HG02981 (cell line): ENCODE measurements around the gene UBR4.

Experiments used
- ATAC-seq: cut with Tn5 transposase; IDR thresholded peaks from one replicate; pipeline ENCODE4 v1.9.1; 2021; ENCODE audit warnings: mild to moderate bottlenecking, moderate library complexity; ENCODE audit not compliant: unreplicated experiment

Gene UBR4

DNA sequence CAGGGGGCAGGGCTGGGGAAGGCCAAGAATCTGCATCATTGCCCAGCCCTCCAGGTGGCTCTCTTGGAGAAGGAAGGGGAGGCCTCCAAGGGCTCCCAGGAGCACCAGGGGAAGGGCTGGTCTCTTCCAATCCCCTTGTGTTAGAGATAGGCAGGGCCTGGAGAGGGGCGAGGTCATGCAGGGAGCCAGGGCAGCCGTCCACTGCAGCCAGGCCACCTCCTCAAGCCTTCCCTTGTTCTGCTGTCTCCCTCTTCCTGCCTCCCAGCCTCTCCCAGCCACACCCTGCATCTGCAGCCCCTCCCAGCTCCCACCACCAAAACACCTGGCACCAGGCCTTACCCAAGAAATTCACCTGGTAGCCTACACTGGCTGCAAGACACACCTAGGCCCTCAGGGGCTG is 148.3 kb downstream of the UBR4 start:
- ATAC-seq, result no peak

- ATAC-seq, result no peak
Measured at GRCh38 chr1:19061343-19061742, 148.7 kb downstream of the UBR4 start.

GRCh38 chr1:19059773-19060172 is 150.3 kb downstream of the UBR4 start:
- ATAC-seq, result no peak

DNA sequence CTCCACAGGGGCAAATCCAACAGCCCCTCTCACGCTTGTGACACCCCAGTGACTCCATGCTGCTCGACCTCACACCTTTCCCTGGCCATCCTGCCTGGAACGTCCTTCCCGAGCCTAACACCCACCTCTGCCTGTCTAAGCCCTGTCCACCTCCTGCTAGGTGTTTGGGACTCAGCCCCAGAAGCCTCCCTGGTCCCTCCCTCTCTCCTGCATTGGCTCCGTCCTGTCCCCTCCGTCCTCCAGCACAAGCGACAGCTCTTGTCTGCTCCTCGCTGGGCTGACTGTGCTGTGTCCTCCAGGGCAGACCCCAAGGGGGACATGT is 151.6 kb downstream of the UBR4 start:
- no peak for ATAC-seq

- no peak for ATAC-seq
Measured at GRCh38 chr1:19057784-19058475, 152.1 kb downstream of the UBR4 start.

- ATAC-seq, result no peak
Measured at GRCh38 chr1:19057182-19057779, 152.8 kb downstream of the UBR4 start.

- ATAC-seq, result no peak
Measured at GRCh38 chr1:19055701-19056100, 154.4 kb downstream of the UBR4 start.

- ATAC-seq, result no peak
Measured at GRCh38 chr1:19055001-19055400, 155.1 kb downstream of the UBR4 start.

DNA sequence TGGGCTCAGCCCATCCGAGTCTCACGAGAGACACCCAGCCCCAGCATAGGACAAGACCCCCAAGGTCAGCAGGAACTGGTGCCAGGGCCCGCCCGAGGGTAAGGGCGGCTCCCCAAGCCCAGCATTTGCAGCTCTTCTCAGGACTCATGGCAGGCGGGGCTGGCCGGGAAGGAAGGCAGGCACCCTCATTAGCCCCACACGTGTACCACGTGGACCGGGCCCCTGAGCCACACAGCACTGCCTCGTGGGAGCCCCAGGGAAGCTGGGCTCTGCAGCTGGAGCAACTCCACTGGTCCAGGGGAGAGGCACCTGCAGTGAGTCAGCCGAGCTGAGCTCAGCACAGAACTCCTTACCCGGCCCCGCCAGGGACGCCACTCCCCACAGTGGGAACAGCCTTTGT is 155.8 kb downstream of the UBR4 start:
- ATAC-seq, result no peak

GRCh38 chr1:19053486-19053885 is 156.6 kb downstream of the UBR4 start:
- ATAC-seq, result no peak

DNA sequence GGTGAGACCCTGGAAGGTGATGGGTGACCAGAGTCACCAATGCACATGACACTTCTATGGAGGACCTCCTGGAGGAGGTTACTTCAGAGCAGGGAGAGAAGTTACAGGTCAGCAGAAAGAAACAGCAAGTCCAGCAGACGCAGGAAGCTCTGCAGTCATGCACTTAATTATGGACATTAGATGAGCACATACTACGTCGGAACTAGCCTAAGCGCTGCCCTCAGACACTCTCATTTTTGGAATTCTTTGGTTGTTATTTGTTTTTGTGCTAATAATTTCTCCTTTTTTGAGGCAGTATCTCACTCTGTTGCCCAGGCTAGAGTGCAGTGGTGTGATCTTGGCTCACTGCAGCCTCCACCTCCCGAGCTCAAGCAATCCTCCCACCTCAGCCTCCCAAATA is 160.3 kb downstream of the UBR4 start:
- ATAC-seq, result no peak

DNA sequence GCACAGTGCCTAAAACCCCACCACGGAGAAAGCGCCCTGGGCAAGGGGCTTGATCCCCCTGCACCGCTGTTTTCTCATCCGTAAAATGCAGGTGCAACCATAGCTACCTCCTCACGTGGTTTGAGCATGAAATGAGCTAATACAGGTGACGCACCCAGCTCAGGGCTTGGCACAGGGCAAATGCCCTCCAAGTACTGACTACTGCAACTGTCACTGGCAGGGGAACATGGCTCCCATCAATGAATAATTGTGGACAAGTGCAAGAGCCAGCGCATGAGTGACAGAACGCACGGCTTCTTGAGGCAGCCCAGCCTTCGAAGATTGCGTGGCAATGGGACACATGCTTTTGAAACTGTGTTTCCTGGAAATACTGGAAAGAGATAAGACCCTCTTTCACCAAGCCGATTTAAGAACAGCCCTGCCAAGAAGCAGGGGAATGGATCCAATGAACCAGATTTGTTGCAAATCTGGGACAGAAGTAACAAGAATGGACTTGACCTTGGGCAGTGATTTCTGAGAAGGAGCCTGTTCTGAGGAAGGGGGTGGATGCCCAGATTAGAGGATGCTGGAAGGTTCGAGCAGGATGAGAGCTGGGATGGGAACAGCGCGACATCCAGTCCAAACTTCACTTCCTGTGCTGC is 160.8 kb downstream of the UBR4 start:
- ATAC-seq, result no peak

DNA sequence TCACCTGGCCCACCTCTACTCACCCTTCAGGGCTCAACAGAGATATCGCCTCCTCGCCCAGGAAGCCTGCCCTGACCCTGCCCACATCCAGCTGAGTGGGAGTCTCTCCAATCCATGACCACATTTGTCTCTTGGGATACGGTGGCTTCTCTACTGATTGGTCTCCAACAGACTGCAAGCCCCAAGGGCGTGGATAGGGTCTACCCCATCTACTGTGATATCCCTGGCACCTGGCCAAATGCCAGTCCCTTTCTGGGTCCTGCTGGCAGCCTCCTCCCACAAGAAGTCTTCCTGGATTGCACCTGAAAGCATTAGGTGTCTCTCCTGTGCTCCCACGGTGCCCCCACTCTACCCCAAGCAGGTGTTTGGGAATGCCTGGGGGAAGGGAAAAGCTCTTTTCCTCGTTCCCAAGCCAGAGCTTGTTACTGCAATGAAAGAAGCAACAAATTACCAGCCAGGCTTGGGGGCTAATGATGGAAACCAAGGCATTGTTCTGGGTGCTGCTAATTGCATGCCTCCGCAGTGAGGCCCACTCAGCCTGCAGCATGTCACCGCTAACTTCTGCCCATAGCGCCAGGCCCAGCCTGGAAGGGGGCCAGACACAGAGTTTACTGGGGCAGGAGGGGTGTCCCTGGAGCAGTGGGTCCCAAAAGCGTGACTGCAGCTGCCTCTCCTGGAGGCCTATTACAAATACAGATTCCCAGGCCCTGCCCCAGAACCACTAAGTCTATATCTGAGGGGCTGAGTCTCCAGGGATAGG is 162.9 kb downstream of the UBR4 start:
- no peak for ATAC-seq

GRCh38 chr1:19045898-19046880 is 163.9 kb downstream of the UBR4 start:
- ATAC-seq, result no peak

- no peak for ATAC-seq
Measured at GRCh38 chr1:19044975-19045831, 164.9 kb downstream of the UBR4 start.

- ATAC-seq, result no peak
Measured at GRCh38 chr1:19044471-19044870, 165.6 kb downstream of the UBR4 start.

DNA sequence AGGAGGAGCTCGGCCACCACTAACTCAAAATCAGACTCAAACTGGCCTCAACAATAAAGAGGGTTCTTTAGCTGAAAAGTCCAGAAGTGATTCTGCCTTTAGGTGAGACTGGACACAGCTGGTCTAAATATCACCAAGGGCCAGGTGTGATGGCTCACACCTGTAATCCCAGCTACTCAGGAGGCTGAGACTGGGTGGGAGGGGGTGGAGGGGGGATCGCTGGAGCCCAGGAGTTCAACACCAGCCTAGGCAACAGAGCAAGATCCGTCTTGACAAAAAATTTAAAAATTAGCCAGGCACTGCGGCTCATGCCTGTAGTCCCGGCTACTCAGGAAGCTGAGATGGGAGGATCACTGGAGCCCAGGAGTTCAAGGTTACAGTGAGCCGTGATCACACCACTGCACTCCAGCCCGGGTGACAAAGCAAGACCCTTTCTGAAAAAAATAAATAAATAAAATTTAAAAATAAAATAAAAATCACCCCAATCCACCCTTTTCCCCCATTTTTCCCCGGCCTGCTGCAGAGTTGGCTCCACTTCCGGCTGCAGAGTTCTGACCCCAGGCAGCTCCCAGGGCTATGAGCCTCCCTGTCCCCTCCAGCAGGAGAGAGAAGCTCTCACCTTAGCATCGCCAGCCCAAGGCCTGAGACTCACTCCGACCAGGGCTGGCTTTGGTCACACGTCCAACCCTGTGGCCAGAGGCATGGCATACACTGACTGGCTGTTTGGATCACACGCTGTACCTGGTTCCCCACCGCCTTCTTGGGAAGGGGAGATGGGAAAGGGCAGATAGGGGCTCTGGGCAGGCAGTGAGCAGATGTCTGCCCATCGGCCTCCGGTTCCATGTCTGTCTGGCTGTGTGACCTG is 166.3 kb downstream of the UBR4 start:
- ATAC-seq, result no peak

DNA sequence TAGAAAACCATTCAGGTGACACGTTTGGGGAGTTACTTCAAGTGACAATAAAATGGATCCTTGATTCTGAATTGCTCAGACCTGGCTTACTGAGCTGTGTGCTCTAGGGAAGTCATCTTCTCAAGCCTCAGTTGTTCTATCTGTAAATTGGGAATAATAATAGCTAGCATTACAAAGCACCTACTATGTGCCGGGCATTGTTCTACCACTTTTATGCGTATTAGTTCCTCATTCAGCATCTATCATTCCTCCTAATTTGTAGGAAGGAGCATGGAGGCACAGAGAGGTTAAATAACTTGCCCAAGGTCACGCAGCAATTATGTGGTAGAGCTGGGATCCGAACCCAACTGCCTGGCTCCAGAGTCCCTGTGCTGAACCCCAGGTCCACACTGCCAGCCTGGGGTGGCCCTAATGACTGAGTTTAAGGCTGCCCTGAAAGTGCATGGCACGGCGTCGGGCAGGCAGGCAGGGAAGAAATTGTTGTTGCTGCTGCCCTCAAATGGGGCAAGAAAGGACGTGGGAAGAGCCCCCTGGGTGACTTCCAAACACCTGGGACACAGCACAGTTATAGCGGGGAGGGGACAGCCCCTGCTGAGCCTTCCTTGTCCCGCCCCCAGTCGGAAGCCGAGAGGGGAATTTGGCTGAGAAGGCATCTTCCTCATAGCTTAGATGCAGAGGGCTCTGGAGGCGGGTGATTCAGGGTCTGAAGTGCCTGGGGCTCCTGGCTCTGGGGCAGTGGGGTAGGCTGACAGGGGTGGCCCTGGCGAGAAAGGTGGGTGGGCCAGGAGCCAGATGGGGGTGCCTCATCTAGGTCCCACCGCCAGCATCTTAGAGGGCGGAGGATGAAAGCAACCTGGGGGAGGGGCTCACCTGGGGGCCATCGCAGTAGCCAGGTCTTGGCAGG is 167.1 kb downstream of the UBR4 start:
- ATAC-seq, result no peak
